Measurements from ENCODE around the gene ARHGAP33. TPM values are rescaled to one million over a fixed set of nuclear protein-coding genes. Genes with fewer than 3 reads are reported as not detected.

The ARHGAP33 gene
- total and polyA plus RNA-seq, 2 of the 4 experiments (the other 2 are of a cell fraction), result 0.72 to 11.9 TPM

DNA sequence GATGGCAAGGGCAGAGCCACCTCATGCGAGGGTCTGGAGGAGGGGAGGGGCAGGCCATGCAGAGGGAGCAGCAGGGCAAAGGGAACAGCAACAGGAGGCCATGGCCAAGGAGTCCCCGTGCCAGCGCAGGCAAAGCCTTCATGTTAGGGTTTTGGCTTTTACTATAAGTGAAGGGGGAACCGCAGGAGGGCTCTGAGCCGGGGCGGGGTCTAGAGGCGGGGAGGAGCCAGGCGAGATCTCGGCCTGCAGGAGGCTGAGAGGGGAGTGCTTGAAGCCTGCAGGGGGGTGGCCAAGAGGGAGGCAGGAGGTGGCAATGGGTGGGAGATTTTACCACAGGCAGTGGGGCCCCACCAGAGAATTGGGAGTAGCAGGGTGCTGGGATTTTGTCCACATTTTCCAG, 6.3 kb downstream of the ARHGAP33 start:
- Histone ChIP-seq H2AFZ (replicated peaks; ENCODE audit: low read length, poor library complexity) (no peak overlapping the region), H4K8ac (ENCODE audit: low read depth in 2 of 2, low read length in 2 of 2) (no peak overlapping the region), H2BK20ac (ENCODE audit: low read depth, low read length) (no peak overlapping the region), H3K27me3 (ENCODE audit: control insufficient read depth, insufficient read depth, low read length) (no peaks in the 10 kb centered on the region), H2AK5ac (ENCODE audit: low read depth, low read length) (no peak overlapping the region), H3K27ac (ENCODE audit: insufficient read depth, low read length) (no peak overlapping the region), H3K4me2 (ENCODE audit: low read depth, low read length) (no peak overlapping the region), H3K4me3 (ENCODE audit: insufficient read depth, low read depth, low read length) (no peak overlapping the region), H3K9me1 (ENCODE audit: insufficient read depth, low read length) (0 out of 2 replicates have a peak, but pooled peaks cover 2% of the 10 kb centered on the region), H3K23ac (ENCODE audit: low read depth, low read length) (no peak overlapping the region), H4K91ac (ENCODE audit: insufficient read depth, low read depth, low read length) (no peak overlapping the region), H3K79me1 (ENCODE audit: low read depth in 1 of 2, low read length in 2 of 2) (peaks cover 3 to 8% of the 10 kb centered on the region in 2 experiments), H3K14ac (replicated peaks; ENCODE audit: low read depth, low read length) (no peak overlapping the region), H3K9me3 (ENCODE audit: control insufficient read depth, insufficient read depth, low read length) (no peaks in the 10 kb centered on the region), H3K56ac (ENCODE audit: extremely low read depth, insufficient read depth, low read length) (no peak overlapping the region), H2BK15ac (ENCODE audit: low read depth, low read length) (no peak overlapping the region), H4K5ac (ENCODE audit: low read depth, low read length) (no peak overlapping the region), H2AK9ac (replicated peaks; ENCODE audit: low read depth, low read length, poor library complexity) (no peak overlapping the region), H3K9ac (ENCODE audit: low read depth, low read length) (no peak overlapping the region), H2BK5ac (ENCODE audit: low read depth, low read length, poor library complexity, severe bottlenecking) (no peak overlapping the region), H3K18ac (ENCODE audit: low read depth, low read length) (no peak overlapping the region), H3K36me3 (ENCODE audit: control insufficient read depth, insufficient read depth, low read length) (peaks cover 16% of the 10 kb centered on the region), H4K20me1 (ENCODE audit: insufficient read depth, low read length) (no peaks in the 10 kb centered on the region), H2BK120ac (ENCODE audit: low read depth, low read length) (no peak overlapping the region), H3K4ac (ENCODE audit: low read depth, low read length) (no peak overlapping the region), H3K4me1 (ENCODE audit: control insufficient read depth, insufficient read depth, low read length) (0 out of 2 replicates have a peak, but pooled peaks cover under 1% of the 10 kb centered on the region)
- no TSS peak for BruUV-seq (replicated peaks)
- POLR2A ChIA-PET (ENCODE audit: unreplicated experiment), result no interaction called here
- TF ChIP-seq POLR2A (IDR thresholded peaks at IDR 0.05; ENCODE audit: low read depth, low read length) (no peak), MXI1 (IDR thresholded peaks at IDR 0.05; ENCODE audit: borderline replicate concordance, low read depth, low read length) (no peak), BHLHE40 (IDR thresholded peaks at IDR 0.05; ENCODE audit: low read depth, low read length) (no peak), NFE2L2 (IDR thresholded peaks at IDR 0.05; ENCODE audit: low read depth, low read length) (no peak), MAFK (IDR thresholded peaks at IDR 0.05; ENCODE audit: low read depth, low read length) (no peak), SMC3 (IDR thresholded peaks at IDR 0.05; ENCODE audit: low read depth, low read length) (no peak), RCOR1 (IDR thresholded peaks at IDR 0.05; ENCODE audit: insufficient replicate concordance, low read length) (no peak), FOS (IDR thresholded peaks at IDR 0.05; ENCODE audit: low read depth, low read length) (no peak), MAZ (IDR thresholded peaks at IDR 0.05; ENCODE audit: borderline replicate concordance, low read depth, low read length) (no peak), CEBPB (IDR thresholded peaks at IDR 0.05; ENCODE audit: low read depth, low read length) (no peak), RAD21 (IDR thresholded peaks at IDR 0.05; ENCODE audit: low read length) (no peak), CHD1 (IDR thresholded peaks at IDR 0.05; ENCODE audit: low read depth, low read length) (no peak), RFX5 (IDR thresholded peaks at IDR 0.05; ENCODE audit: low read depth, low read length) (no peak), CTCF (conservative IDR thresholded peaks at IDR 0.05; ENCODE audit: low read depth, low read length) (no peak)
- TF ChIP-seq, protein P1, sequence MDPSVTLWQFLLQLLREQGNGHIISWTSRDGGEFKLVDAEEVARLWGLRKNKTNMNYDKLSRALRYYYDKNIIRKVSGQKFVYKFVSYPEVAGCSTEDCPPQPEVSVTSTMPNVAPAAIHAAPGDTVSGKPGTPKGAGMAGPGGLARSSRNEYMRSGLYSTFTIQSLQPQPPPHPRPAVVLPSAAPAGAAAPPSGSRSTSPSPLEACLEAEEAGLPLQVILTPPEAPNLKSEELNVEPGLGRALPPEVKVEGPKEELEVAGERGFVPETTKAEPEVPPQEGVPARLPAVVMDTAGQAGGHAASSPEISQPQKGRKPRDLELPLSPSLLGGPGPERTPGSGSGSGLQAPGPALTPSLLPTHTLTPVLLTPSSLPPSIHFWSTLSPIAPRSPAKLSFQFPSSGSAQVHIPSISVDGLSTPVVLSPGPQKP (IDR thresholded peaks at IDR 0.05; ENCODE audit: borderline replicate concordance, low read depth, low read length), result no peak
- TF ChIP-seq, protein P2, sequence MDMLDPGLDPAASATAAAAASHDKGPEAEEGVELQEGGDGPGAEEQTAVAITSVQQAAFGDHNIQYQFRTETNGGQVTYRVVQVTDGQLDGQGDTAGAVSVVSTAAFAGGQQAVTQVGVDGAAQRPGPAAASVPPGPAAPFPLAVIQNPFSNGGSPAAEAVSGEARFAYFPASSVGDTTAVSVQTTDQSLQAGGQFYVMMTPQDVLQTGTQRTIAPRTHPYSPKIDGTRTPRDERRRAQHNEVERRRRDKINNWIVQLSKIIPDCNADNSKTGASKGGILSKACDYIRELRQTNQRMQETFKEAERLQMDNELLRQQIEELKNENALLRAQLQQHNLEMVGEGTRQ (IDR thresholded peaks at IDR 0.05; ENCODE audit: low read depth, low read length), result no peak
- DNase-seq (no peak), ATAC-seq (ENCODE audit: low read depth) (no peak)
- 86% methylated on average over 1 of the region's 9 CpGs; no CpG with 5 or more reads in 1 of the 2 experiments for WGBS, 2 experiments (ENCODE audit: extremely low coverage in 2 of 2, insufficient read length in 1 of 2)
- dilution Hi-C loops (cut with HindIII; ENCODE audit: low sequenced_read_pairs, unreplicated experiment), result no loop called here
- CTCF ChIA-PET, result no interaction called here
- in situ Hi-C loops (cut with MboI; ENCODE audit: low sequenced_read_pairs), result no loop called here
- intact Hi-C loops (cut with micrococcal nuclease), result no loop called here

Data from IMR-90 (cell line).